ENCODE data around the gene COIL. TPM values are rescaled to one million over a fixed set of nuclear protein-coding genes. Genes with fewer than 3 reads are reported as not detected.
A peak's percentile ranks its signal among the peaks of the same experiment; 100 is the strongest.

The COIL gene
- total RNA-seq, 1 experiment from 2014 or later, result 31.2 TPM

DNA sequence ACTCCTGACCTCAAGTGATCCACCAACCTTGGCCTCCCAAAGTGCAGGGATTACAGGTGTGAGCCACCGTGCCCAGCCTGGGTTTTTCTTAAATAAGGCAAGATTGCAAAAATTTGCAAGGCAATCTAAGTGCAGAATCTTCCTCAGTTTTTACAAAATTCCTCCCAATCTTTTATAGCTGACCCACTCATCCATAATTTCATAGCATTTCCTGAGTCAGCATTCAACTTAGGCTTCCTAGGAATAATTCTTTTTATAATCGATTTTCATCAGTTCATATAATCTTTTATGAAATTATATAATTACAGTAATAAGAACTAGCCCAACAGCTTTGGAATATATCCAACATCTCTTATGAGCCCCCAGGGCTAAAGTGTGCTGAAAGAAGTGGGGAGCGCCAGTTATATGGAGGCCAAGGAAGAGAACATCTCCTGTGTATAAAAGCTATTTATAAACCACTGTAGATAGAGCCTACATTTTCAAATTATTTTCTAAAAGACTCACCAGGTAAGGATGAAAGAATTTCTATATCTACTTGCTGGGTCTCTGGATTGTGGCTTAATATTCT lies 14.8 kb downstream of the COIL start (continued):
- TF ChIP-seq EZH2phosphoT487 (IDR thresholded peaks at IDR 0.05; ENCODE audit: borderline replicate concordance), result no peak
- TF ChIP-seq YY1 (IDR thresholded peaks at IDR 0.05; ENCODE audit: extremely low read depth, insufficient replicate concordance, low read depth, low read length), result no peak
- no peak for TF ChIP-seq POLR2A (IDR thresholded peaks at IDR 0.05; ENCODE audit: borderline replicate concordance, extremely low read depth, insufficient read depth, insufficient read length)
- TF ChIP-seq EGR1 (IDR thresholded peaks at IDR 0.05; ENCODE audit: low read depth), result no peak
- TF ChIP-seq ZNF274 (IDR thresholded peaks at IDR 0.05; ENCODE audit: low read depth, low read length), result no peak
- no peak for TF ChIP-seq SP1 (IDR thresholded peaks at IDR 0.05; ENCODE audit: low read depth)
- TF ChIP-seq ZFX (IDR thresholded peaks at IDR 0.05), result no peak
- TF ChIP-seq FOSL1 (IDR thresholded peaks at IDR 0.05; ENCODE audit: low read depth), result no peak

DNA sequence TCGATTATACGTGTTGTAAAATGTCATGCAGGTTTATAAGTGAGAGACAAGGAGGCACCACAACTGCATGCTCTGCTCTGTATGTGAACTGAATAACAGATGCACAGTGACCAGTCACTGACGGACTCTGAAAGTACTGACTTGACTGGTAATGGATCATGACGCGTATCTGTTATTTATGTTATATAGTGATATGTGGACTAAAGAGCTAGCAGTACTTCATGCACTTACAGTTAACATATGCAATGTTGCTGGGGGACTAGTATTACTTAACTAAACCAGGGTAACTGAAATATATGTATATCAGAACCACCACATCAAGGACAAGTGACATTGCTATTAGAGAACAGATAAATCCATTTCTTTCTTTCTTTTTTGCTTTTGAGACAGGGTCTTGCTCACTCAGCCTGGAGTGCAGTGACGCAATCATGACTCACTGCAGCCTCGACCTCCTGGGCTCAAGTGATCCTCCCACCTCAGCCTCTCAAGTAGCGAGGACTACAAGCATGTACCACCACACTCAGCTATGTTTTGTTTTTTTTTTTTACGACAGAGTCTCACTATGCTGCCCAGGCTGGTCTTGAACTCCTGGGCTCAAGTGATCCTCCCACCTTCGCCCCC lies 17.2 kb downstream of the COIL start:
- Histone ChIP-seq H3K9me3 (ENCODE audit: control insufficient read depth in 1 of 2, insufficient read depth in 1 of 2, low read depth in 1 of 2, low read length in 2 of 2) (no peaks in the 10 kb centered on the region), H3K27me3 (ENCODE audit: insufficient read depth, low read length) (no peaks in the 10 kb centered on the region), H3K4me1 (ENCODE audit: control insufficient read depth in 1 of 2, insufficient read depth in 2 of 2, low read length in 2 of 2) (no peaks in the 10 kb centered on the region), H3K4me3 (replicated peaks in 1 of 2; ENCODE audit: low read depth in 1 of 2, low read length in 2 of 2) (no peak overlapping the region), H3K36me3 (ENCODE audit: control insufficient read depth in 1 of 2, insufficient read depth in 2 of 2, low read length in 2 of 2) (peaks cover 46 to 52% of the 10 kb centered on the region in 2 experiments), H3K9ac (ENCODE audit: low read length) (no peak overlapping the region), H3K27ac (ENCODE audit: low read depth, low read length) (no peak overlapping the region), H3K4me2 (ENCODE audit: low read length) (no peak overlapping the region), H3K79me2 (ENCODE audit: insufficient read depth, low read length) (peaks cover 17% of the 10 kb centered on the region; the same call in 1 of the 2 replicates), H3K9me2 (ENCODE audit: insufficient read depth) (no peaks in the 10 kb centered on the region), H4K20me1 (ENCODE audit: insufficient read depth) (peaks cover 5% of the 10 kb centered on the region; the same call in 1 of the 2 replicates), H2AFZ (ENCODE audit: low read depth, low read length, poor library complexity, severe bottlenecking) (no peak overlapping the region)
- no TSS peak for BruUV-seq (replicated peaks)
- DNase-seq (ENCODE audit: low read depth, low spot score), result no peak
- ChIA-PET POLR2A (interaction anchor here (0.6 kb wide), 1 partner anchor 17 kb away, joined by 3 read pairs; no protein-coding TSS in a partner anchor), RAD21 (ENCODE audit: low non-redundant PET in 1 of 2, low total read pairs in 2 of 2, uncharacterized antibody in 2 of 2, unreplicated experiment in 2 of 2) (no interaction called here), CTCF (interaction anchor here (1.2 kb wide), 1 partner anchor 124 kb away, joined by 3 read pairs; no protein-coding TSS in a partner anchor)
- ATAC-seq, result no peak
- TF ChIP-seq CEBPB (IDR thresholded peaks at IDR 0.05; ENCODE audit: low read depth) (peak; percentile 49), ZFX (IDR thresholded peaks at IDR 0.05) (no peak)
- intact Hi-C loops (cut with micrococcal nuclease), result loop anchor here (5.0 kb wide), 1 partner anchor 441 kb away; no protein-coding TSS in a partner anchor
